IPS-20b (cell line): ENCODE data around the gene BCL2L2.

Source experiments
- H3K27ac ChIP-seq: one replicate; pipeline ENCODE4 v1.5.1; 2013; ENCODE audit warnings: low read length
- H3K27me3 ChIP-seq: 2 replicates; pipeline ENCODE4 v1.6.1; 2013; ENCODE audit warnings: mild to moderate bottlenecking, low read length, inconsistent platforms; ENCODE audit not compliant: insufficient read depth
- H3K36me3 ChIP-seq: 2 replicates; pipeline ENCODE4 v1.6.1; 2013; ENCODE audit warnings: low read depth, mild to moderate bottlenecking, inconsistent platforms, low read length, moderate library complexity; ENCODE audit not compliant: insufficient read depth
- H3K4me1 ChIP-seq: 2 replicates; pipeline ENCODE4 v1.6.1; 2013; ENCODE audit warnings: mild to moderate bottlenecking, control low read depth, inconsistent platforms, low read length, moderate library complexity; ENCODE audit not compliant: insufficient read depth
- H3K4me3 ChIP-seq: 2 replicates; pipeline ENCODE4 v1.5.1; 2013; ENCODE audit warnings: mild to moderate bottlenecking, low read length, inconsistent platforms
- H3K9ac ChIP-seq: 2 replicates; pipeline ENCODE4 v1.6.1; 2013; ENCODE audit warnings: low read depth, mild to moderate bottlenecking, inconsistent platforms, low read length, moderate library complexity
- H3K9me3 ChIP-seq: 2 replicates; pipeline ENCODE4 v1.6.1; 2013; ENCODE audit warnings: mild to moderate bottlenecking, low read depth, low read length, inconsistent platforms; ENCODE audit not compliant: insufficient read depth

Gene BCL2L2

GRCh38 chr14:23335623-23336022 is 29.0 kb downstream of the BCL2L2 start:
- Histone ChIP-seq H3K27me3 (no peaks in the 10 kb centered on the region), H3K4me1 (no peaks in the 10 kb centered on the region), H3K36me3 (no peaks in the 10 kb centered on the region), H3K4me3 (no peak overlapping the region), H3K9ac (no peak overlapping the region), H3K27ac (no peak overlapping the region), H3K9me3 (peaks cover 32% of the 10 kb centered on the region)

GRCh38 chr14:23339506-23340268 is 33.1 kb downstream of the BCL2L2 start:
- Histone ChIP-seq H3K9me3 (peaks cover 39% of the 10 kb centered on the region), H3K27ac (no peak overlapping the region), H3K27me3 (no peaks in the 10 kb centered on the region), H3K9ac (no peak overlapping the region), H3K4me3 (no peak overlapping the region), H3K4me1 (peaks cover 4% of the 10 kb centered on the region; the same call in 1 of the 2 replicates), H3K36me3 (no peaks in the 10 kb centered on the region)

GRCh38 chr14:23344481-23344880 is 37.8 kb downstream of the BCL2L2 start:
- no peak overlapping the region for H3K27ac ChIP-seq
- peaks cover 19% of the 10 kb centered on the region for H3K9me3 ChIP-seq
- H3K36me3 ChIP-seq: 0 out of 2 replicates have a peak, but pooled peaks cover 6% of the 10 kb centered on the region
- H3K4me1 ChIP-seq: peaks cover 4% of the 10 kb centered on the region; the same call in 1 of the 2 replicates
- no peaks in the 10 kb centered on the region for H3K27me3 ChIP-seq
- H3K4me3 ChIP-seq: no peak overlapping the region
- H3K9ac ChIP-seq: no peak overlapping the region

GRCh38 chr14:23345987-23346692 is 39.5 kb downstream of the BCL2L2 start:
- H3K4me3 ChIP-seq: no peak overlapping the region
- peaks cover 4% of the 10 kb centered on the region; the same call in 1 of the 2 replicates for H3K4me1 ChIP-seq
- peaks cover 3% of the 10 kb centered on the region; the same call in 1 of the 2 replicates for H3K9me3 ChIP-seq

GRCh38 chr14:23346693-23347405 is 40.2 kb downstream of the BCL2L2 start:
- no peaks in the 10 kb centered on the region for H3K9me3 ChIP-seq
- 0 out of 2 replicates have a peak, but pooled peaks cover 6% of the 10 kb centered on the region for H3K36me3 ChIP-seq
- no peak overlapping the region for H3K27ac ChIP-seq
- peaks cover 4% of the 10 kb centered on the region; the same call in 1 of the 2 replicates for H3K4me1 ChIP-seq
- H3K4me3 ChIP-seq: no peak overlapping the region
- H3K27me3 ChIP-seq: peaks cover 16% of the 10 kb centered on the region
- H3K9ac ChIP-seq: no peak overlapping the region

More at GRCh38 chr14:23345987-23346692, 39.5 kb downstream of the BCL2L2 start:
- H3K27me3 ChIP-seq: peaks cover 9% of the 10 kb centered on the region
- H3K9ac ChIP-seq: no peak overlapping the region
- H3K27ac ChIP-seq: no peak overlapping the region
- 0 out of 2 replicates have a peak, but pooled peaks cover 6% of the 10 kb centered on the region for H3K36me3 ChIP-seq

GRCh38 chr14:23347406-23348296 is 41.0 kb downstream of the BCL2L2 start:
- Histone ChIP-seq H3K4me1 (peaks cover 4% of the 10 kb centered on the region; the same call in 1 of the 2 replicates), H3K27me3 (peaks cover 17% of the 10 kb centered on the region), H3K27ac (no peak overlapping the region), H3K9me3 (no peaks in the 10 kb centered on the region), H3K36me3 (0 out of 2 replicates have a peak, but pooled peaks cover 6% of the 10 kb centered on the region), H3K4me3 (no peak overlapping the region), H3K9ac (no peak overlapping the region)

- no peak overlapping the region for H3K9ac ChIP-seq
Observed at GRCh38 chr14:23348297-23348655, 41.6 kb downstream of the BCL2L2 start.

GRCh38 chr14:23349156-23349845 is 42.7 kb downstream of the BCL2L2 start:
- no peak overlapping the region for H3K4me3 ChIP-seq
- H3K9me3 ChIP-seq: no peaks in the 10 kb centered on the region
- H3K9ac ChIP-seq: no peak overlapping the region
- H3K27me3 ChIP-seq: peaks cover 30% of the 10 kb centered on the region
- H3K36me3 ChIP-seq: 0 out of 2 replicates have a peak, but pooled peaks cover 6% of the 10 kb centered on the region
- H3K27ac ChIP-seq: no peak overlapping the region
- peaks cover 5% of the 10 kb centered on the region; the same call in 1 of the 2 replicates for H3K4me1 ChIP-seq

More at GRCh38 chr14:23348297-23348655, 41.6 kb downstream of the BCL2L2 start:
- H3K36me3 ChIP-seq: 0 out of 2 replicates have a peak, but pooled peaks cover 6% of the 10 kb centered on the region
- peaks cover 20% of the 10 kb centered on the region for H3K27me3 ChIP-seq
- no peaks in the 10 kb centered on the region for H3K9me3 ChIP-seq
- H3K4me1 ChIP-seq: peaks cover 3% of the 10 kb centered on the region; the same call in 1 of the 2 replicates
- no peak overlapping the region for H3K4me3 ChIP-seq
- no peak overlapping the region for H3K27ac ChIP-seq

- H3K9me3 ChIP-seq: no peaks in the 10 kb centered on the region
- H3K9ac ChIP-seq: peak overlapping the region; percentile 60; the same call in 1 of the 2 replicates
- peaks cover 32% of the 10 kb centered on the region for H3K27me3 ChIP-seq
- peak overlapping the region; percentile 79 for H3K4me3 ChIP-seq
- H3K4me1 ChIP-seq: peaks cover 5% of the 10 kb centered on the region; the same call in 1 of the 2 replicates
- 0 out of 2 replicates have a peak, but pooled peaks cover 13% of the 10 kb centered on the region for H3K36me3 ChIP-seq
- H3K27ac ChIP-seq: no peak overlapping the region
Observed at GRCh38 chr14:23351681-23352505, 45.3 kb downstream of the BCL2L2 start.
